Left lung (tissue), 10 donors: ENCODE data around the gene SPATA25. TPM values are rescaled to one million over a fixed set of nuclear protein-coding genes. Genes with fewer than 3 reads are reported as not detected.

Experiments
- ATAC-seq: fragments of 200-7000 bp; cut with Tn5 transposase; one replicate; pipeline ENCODE4 v1.9.1; 2020; ENCODE audit warnings: moderate library complexity
- DNase-seq, 4 donors: peaks; one replicate each; pipeline ENCODE4 v3.0.0-alpha.2; 2013 to 2020
- H3K27ac ChIP-seq, 2 donors: fragments of 200-600 bp; sonication (generic) in 1 of 2; one replicate each; pipeline versions ENCODE4 v1.5.0 to v1.8.0; 2020 to 2021
- H3K27me3 ChIP-seq, 2 donors: fragments of 200-600 bp; sonication (generic) in 1 of 2; one replicate each; pipeline versions ENCODE4 v1.5.0 to v1.8.0; 2020 to 2021
- H3K36me3 ChIP-seq, 2 donors: fragments of 200-600 bp; sonication (generic) in 1 of 2; one replicate each; pipeline versions ENCODE4 v1.5.0 to v1.8.0; 2020 to 2021
- H3K4me1 ChIP-seq, 2 donors: fragments of 200-600 bp; one replicate each; pipeline ENCODE4 v1.8.0; 2021
- H3K4me3 ChIP-seq, 2 donors: fragments of 200-600 bp; sonication (generic) in 1 of 2; one replicate each; pipeline versions ENCODE4 v1.5.0 to v1.8.0; 2020 to 2021; ENCODE audit warnings: mild to moderate bottlenecking in 1 of 2
- H3K9me3 ChIP-seq, 2 donors: fragments of 200-600 bp; sonication (generic) in 1 of 2; one replicate each; pipeline versions ENCODE4 v1.5.0 to v1.8.0; 2020 to 2021
- CTCF ChIP-seq, 2 donors: fragments of 200-600 bp; sonication (generic) in 1 of 2; IDR thresholded peaks; one replicate each; pipeline versions ENCODE4 v1.5.0 to v1.8.0; 2021; ENCODE audit warnings: antibody characterized with exemption in 2 of 2
- intact Hi-C, 2 donors: fragments of 100-400 bp; cut with DNase I; formaldehyde crosslinking; loops; one replicate each; pipeline versions ENCODE4 v1.11.2 to v1.14.2; 2022
- polyA plus RNA-seq, 6 donors: library from polyadenylated mRNA; unstranded; fragments of 120-200 nt; gene quantifications; one replicate each; pipeline ENCODE4 v1.2.1, GENCODE V29; 2013; ENCODE audit not compliant: insufficient read length in 6 of 6
- total RNA-seq, 2 donors: library from RNA; stranded (reverse); fragmentation: NEBNext Ultra II Directional; extraction: Animal tissue kit (Norgen Biotek cat#: 25700); gene quantifications; one replicate each; pipeline ENCODE4 v1.2.1, GENCODE V29; 2021
- donor health status: DM: no; HTN: yes; CAD: no.
- donor health status: DM: no; HTN: no; CAD: no.

The SPATA25 gene
- total and polyA plus RNA-seq, 8 donors, result 0.70 to 3.5 (median 2.8) TPM

- no peak overlapping the region for H3K27ac ChIP-seq
- DNase-seq (no peak), ATAC-seq (no peak)
- H3K4me3 ChIP-seq, result no peak overlapping the region
- intact Hi-C loops, result no loop called here
- peaks cover 9 to 23% of the 10 kb centered on the region in 2 donors for H3K4me1 ChIP-seq
- no peak for TF ChIP-seq CTCF (IDR thresholded peaks at IDR 0.05)
- H3K36me3 ChIP-seq, result no peaks in the 10 kb centered on the region
- no peaks in the 10 kb centered on the region for H3K27me3 ChIP-seq
- no peaks in the 10 kb centered on the region for H3K9me3 ChIP-seq
Measured at GRCh38 chr20:45861221-45862075, 26.0 kb downstream of the SPATA25 start.

GRCh38 chr20:45860560-45861220, 26.7 kb downstream of the SPATA25 start:
- no peak for ATAC-seq

GRCh38 chr20:45859916-45860315, 27.5 kb downstream of the SPATA25 start:
- intact Hi-C loops, result no loop called here
- no peak for ATAC-seq
- peaks cover 18 to 38% of the 10 kb centered on the region in 2 donors for H3K4me1 ChIP-seq
- no peak overlapping the region for H3K4me3 ChIP-seq
- no peak for TF ChIP-seq CTCF (IDR thresholded peaks at IDR 0.05)
- DNase-seq, result no peak
- H3K9me3 ChIP-seq, result no peaks in the 10 kb centered on the region
- no peak overlapping the region for H3K27ac ChIP-seq
- no peaks in the 10 kb centered on the region for H3K36me3 ChIP-seq
- H3K27me3 ChIP-seq, result no peaks in the 10 kb centered on the region

More at GRCh38 chr20:45860560-45861220, 26.7 kb downstream of the SPATA25 start:
- H3K36me3 ChIP-seq, result no peaks in the 10 kb centered on the region
- DNase-seq, result no peak
- no peaks in the 10 kb centered on the region for H3K9me3 ChIP-seq
- no peak overlapping the region for H3K4me3 ChIP-seq
- no peaks in the 10 kb centered on the region for H3K27me3 ChIP-seq
- no peak overlapping the region for H3K27ac ChIP-seq
- H3K4me1 ChIP-seq, result peaks cover 17 to 31% of the 10 kb centered on the region in 2 donors
- TF ChIP-seq CTCF (IDR thresholded peaks at IDR 0.05), result no peak
- intact Hi-C loops, result no loop called here

GRCh38 chr20:45857882-45858216, 29.6 kb downstream of the SPATA25 start:
- Histone ChIP-seq H3K36me3 (peaks cover 0 to 11% of the 10 kb centered on the region in 2 donors), H3K9me3 (no peaks in the 10 kb centered on the region), H3K27me3 (no peaks in the 10 kb centered on the region), H3K4me1 (peaks cover 18 to 43% of the 10 kb centered on the region in 2 donors), H3K4me3 (peak overlapping the region; percentile 76 to 93), H3K27ac (peak overlapping the region; percentile 78 to 86)
- DNase-seq, result no peak
- no peak for TF ChIP-seq CTCF (IDR thresholded peaks at IDR 0.05)
- intact Hi-C loops, result no loop called here
- peak; percentile 31 for ATAC-seq
